Measurements from ENCODE around the gene BIRC6.

Gene BIRC6

DNA sequence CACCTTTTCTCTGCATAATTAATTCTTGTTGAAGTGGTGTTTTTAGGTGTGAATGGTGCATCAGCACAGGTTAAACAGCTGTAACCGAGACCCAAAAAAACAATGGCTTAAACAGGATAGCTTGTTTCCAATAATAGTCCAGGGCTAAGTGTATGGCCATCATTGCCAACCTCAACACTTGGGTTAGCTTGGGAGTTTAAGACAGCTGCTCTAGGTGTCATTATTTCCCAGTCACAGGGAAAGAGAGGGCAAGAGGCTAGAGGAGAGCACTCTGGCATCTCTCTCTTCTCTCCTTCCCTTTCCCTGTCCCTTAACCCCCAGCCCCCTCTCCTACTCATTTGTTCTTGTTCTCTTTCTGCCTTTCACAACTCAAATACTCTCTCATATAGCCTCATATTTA is 21.1 kb downstream of the BIRC6 start:
- DNase-seq: no peak

DNA sequence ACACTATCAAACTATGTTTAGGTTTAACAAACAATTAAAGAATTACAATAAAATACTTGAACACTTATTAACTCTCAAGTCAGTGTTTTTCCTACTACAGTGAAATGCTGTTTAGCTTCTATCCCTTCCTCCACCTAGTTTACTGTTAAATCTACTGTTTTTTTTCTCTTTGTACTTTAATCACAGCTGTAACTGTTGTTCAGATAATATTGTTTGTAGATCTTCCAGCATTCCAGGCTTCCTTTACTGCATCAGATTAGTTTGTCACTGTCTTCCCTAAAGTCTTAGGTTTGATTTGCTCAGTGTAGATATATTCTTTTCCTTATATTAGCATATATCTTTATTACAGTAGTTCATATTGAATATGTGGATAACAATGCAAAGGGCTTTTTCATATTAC is 22.5 kb downstream of the BIRC6 start:
- DNase-seq: no peak

DNA sequence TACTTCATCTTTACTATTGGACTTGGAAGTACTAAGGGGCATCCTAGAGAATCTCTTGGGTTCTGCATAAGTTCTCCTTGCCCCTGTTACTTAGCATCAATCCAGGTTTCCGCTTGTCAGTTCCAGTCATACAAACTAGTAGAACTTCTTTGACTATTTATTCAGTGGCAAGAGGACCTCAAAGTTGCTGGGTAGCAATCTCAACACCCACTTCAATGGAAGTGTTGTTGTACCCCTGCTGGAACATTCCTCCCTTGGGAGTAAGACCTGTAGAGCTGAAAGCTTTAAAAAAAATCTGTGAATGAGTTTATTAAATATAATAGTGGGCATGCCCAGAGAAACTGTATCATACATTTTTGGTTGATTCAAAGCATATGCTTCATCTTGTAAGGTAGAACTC is 27.0 kb downstream of the BIRC6 start:
- DNase-seq: no peak

DNA sequence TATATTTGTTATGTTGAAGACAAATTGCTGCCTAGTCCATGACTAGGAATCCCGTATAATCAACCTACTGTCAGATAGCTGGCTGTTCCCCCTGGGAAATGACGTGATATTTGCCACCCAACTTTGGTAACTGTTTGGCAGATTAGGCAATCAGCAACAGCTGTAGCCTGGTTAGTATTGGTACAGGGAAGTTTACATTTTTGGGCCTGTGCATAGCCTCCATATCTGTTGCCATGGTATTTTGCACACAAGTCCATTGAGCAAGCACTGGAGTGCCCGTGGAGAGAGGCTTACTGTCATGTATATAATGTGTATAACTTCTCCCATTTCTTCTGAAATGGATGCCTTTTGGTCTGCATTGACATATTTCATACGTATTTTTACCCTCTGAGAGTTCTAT is 27.7 kb downstream of the BIRC6 start:
- DNase-seq: no peak

DNA sequence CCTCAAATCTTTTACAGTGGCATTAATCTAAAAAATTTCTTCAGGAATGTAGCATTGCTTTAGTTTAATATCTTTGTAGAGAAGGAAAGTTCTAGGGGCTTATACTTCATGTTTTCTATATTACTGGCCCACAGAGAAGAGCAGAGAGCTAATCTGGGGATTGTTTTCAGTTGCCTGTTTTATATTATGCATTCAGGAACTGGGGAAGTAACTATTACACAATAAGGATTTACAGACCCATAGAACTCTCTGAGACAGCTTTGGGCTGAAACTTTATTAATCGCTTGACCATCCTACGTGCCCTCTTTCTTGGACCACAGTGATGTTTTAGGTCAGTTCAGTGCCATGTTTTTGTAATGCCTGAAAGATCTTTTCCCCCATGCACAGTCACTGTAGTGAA is 29.9 kb downstream of the BIRC6 start:
- DNase-seq: no peak

DNA sequence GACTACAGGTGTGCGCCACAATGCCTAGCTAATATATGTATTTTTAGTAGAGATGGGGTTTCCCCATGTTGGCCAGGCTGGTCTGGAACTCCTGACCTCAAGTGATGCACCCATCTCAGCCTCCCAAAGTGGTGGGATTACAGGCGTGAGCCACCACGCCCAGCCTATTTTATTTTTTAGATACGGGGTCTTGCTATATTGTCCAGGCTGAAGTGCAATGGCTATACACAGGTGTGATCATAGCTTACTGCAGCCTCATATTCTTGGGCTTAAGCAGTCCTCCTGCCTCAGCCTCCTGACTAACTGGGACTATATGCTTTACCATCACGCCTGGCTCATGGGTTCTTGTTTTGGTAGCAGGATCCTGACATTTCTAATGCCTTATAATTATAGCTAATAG is 42.4 kb downstream of the BIRC6 start:
- DNase-seq: no peak

DNA sequence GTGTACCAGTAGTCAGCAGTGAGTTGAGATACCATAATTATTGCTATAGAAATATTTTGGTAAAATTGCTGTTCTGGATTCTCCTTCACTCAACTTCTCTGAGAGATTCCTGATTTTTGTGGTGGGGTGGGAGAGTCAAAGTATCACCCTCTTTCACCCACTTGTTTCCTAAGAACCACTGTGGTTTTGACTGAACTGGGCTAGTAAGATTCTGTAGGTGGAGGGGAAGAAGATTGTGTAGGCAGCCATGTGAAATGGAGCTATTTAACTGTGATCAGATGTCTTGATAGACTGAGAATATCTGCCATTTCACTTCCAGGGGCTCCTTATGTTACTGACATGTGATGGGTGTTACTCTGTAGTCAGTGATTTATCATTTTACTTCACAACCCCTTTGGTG is 45.3 kb downstream of the BIRC6 start:
- no peak for DNase-seq

DNA sequence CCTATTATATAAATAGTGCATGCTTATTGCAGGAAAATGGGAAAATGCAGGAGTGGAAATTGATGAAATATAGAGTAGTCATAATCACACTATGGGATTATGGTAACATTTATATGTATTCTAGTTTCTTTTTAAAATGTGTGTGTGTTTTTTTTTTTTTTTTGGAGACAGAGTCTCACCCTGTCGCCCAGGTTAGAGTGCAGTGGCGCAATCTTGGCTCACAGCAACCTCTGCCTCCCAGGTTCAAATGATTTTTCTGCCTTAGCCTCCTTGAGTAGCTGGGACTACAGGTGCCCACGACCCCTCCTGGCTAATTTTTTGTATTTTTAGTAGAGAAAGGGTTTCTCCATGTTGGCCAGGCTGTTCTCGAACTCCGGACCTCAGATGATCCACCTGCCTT is 47.0 kb downstream of the BIRC6 start:
- DNase-seq: no peak

DNA sequence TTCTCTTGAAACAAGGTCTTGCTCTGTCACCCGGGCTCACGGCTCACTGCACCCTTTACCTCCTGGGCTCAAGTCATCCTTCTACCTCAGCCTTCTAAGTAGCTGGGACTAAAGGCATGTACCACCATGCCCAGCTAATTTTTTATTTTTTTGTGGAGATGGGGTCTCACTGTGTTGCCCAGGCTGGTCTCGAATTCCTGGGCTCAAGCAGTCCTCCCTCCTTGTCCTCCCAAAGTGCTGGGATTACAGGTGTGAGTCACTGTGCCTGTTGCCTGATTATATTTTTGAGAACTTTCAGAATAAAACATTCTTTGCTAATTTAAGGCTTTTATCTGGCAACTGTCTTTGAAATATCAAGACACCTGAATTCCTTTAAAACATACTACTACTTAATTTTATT is 47.9 kb downstream of the BIRC6 start:
- DNase-seq: no peak

DNA sequence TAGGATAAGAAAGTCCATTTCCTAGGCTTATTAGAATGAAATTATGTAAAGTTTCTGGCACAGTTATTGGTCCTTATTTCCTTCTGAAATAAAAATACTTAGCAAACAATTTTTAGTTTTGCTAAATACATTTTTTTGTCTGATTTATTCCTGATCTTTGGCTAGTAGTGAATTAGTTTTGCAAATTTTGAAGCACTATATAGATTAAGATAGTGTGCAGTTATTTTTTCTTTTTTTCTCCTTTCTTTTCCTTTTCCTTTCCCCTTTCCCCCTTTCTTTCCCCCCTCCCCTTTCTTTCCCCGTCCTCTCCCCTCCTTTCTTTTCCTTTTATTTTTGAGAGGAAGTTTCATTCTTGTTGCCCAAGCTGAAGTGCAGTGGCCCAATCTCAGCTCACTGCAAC is 59.7 kb downstream of the BIRC6 start:
- DNase-seq: no peak

DNA sequence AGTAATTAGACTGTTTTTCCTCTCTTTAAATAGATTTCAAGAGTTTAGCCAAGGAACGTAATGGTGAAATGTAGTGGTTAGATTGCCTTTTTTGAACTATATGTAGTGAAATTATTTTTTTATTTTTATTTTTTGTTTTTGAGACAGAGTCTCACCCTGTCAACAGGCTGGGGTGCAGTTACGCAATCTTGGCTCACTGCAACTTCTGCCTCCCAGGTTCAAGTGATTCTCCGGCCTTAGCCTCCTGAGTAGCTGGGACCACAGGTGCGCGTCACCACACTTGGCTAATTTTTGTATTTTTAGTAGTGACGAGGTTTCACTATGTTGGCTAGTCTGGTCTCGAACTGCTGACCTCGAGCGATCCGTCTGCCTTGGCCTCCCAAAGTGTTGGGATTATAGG is 60.8 kb downstream of the BIRC6 start:
- DNase-seq: no peak

DNA sequence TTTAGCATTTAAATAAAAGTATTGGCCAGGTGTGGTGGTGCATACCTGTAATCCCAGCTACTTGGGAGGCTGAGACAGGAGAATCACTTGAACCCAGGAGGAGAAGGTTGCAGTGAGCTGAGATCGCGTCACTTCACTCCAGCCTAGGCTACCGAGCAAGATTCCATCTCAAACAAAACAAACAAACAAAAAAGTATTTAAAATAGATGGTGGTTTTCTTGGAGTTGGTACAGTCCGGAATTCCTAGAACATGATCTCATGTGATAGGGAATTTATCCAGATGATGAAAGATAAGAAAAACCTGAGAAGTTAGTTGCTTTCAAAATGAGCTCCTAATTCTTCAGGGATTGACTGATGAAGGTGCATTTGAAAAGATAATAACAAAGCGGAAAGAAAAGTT is 62.0 kb downstream of the BIRC6 start:
- no peak for DNase-seq

DNA sequence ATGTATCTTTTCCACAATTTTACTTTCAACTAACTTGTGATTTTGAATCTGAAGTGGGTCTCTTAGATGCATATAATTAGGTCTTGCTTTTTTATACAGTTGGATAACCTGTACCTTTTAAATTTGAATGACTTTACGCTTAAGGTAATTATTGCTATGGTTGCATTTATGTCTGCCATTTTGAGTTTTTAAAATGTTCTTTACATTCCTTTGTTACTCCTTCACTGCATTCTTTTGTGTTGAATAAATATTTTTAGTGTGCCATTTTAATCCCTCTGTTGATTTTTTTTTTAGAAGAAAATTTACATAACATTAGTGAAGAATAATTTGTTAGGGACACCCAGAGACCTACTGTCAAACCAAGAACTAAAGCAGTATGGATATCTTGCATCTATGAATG is 65.3 kb downstream of the BIRC6 start:
- no peak for DNase-seq

DNA sequence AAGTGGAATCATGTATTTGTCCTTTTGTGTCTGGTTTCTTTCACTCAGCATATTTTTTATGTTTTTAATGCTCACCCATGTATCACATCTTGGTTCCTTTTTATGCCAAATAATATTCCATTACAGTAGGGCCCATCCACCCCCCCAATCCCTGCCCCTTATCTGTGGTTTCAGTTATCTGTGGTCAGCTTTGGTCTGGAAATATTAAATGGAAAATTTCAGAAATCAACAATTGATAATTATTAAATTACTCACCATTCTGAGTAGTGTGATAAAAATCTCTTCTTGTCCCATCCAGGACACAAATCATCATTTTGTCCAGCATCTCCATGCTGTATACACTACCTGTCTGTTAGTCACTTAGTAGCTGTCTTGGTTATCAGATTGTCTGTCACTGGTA is 66.7 kb downstream of the BIRC6 start:
- DNase-seq: no peak

DNA sequence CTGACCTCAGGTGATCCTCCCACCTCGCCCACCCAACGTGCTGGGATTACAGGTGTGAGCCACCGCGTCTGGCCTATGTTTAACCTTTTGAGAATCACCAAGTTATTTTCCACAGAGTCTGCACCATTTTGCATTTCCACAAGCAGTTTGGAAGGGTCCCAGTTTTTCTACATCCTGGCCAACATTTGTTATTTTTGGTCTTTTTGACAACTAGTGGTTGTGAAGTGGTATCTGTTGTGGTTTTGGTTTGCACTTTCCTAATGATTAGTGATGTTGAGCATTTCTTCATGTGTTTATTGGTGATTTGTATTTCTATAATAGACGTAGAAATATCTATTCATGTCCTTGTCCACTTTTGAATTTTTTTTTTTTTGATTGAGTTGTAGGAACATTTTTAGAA is 67.9 kb downstream of the BIRC6 start:
- DNase-seq: no peak

DNA sequence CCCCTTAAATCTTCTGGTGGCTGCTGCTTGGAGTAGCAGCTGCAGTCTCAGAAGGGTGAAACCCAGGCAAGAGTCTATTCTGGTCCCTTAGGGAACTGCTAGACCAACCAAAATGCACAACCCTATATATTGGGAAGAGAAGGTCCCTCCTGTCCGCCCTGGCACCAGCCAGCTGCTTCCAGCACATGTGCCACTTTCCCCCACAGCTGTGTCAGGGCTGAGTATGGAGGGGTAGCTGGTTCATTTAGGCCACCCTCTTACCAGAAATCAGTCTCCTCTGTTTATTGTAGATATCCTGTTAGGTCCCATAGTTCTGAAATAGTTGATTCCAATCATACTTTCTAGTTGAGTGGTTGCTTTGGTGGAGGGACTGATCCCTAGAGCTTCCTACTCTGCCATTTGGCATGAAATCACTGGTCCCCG is 68.9 kb downstream of the BIRC6 start:
- DNase-seq: no peak

DNA sequence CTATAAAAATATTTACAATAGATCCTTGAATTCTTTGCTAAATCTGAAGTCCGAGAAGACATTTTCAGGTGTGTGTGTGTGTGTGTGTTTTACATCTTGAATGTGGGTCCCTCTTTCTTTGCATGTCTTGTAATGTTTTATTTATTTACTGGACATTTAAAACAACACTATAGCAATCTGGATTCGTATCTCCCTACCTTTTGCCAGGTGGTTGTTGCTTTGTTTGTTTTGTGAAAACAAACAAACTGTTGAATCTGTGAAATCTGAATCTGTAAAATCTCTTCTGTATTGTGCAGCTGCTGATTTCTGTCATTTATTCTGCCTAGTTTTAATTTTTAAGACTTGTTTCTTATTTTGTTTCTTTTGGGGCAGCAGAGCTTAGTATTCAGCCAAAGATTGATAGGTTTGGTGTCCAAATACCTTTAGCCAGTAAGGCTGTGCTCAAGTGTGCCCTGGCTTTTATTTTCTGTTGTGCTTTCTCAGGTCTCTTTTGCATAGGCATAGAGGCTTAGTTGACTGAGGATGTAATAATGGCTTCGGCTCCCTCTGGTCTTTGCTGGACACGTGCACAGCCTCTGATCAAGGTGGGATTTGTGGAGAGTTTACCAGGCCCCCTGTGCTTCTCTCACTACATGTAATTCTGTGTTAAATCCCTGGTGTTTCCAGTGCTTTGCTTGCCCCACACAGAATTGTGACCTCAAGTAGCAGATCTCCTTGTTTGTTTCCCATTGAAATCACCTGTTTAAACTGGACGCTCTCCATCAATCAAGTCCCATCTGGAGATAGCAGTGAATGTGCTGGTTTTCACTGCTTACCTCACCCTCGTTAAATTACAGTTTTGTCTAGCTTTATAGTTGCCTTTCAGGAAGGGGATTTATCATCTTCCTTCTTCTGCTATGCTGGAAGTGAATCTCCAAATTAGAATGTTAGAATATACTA is 71.1 kb downstream of the BIRC6 start:
- DNase-seq: peak; percentile 53

DNA sequence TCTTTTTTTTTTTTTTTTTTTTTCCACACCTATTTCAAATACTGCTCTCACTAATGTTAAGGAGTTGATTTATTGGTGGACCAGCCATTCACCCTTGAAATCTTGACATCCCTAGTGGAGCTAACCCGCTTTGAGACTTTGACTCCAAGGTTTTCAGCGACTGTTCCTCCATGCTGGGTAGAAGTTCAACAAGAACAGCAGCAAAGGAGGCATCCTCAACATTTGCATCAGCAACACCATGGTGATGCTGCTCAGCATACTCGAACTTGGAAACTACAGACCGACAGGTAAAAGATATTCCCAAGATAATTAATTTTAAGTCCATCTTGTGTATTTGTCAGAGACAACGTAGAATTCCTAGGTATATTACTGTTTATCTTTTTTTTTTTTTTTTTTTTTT is 74.0 kb downstream of the BIRC6 start:
- no peak for DNase-seq

DNA sequence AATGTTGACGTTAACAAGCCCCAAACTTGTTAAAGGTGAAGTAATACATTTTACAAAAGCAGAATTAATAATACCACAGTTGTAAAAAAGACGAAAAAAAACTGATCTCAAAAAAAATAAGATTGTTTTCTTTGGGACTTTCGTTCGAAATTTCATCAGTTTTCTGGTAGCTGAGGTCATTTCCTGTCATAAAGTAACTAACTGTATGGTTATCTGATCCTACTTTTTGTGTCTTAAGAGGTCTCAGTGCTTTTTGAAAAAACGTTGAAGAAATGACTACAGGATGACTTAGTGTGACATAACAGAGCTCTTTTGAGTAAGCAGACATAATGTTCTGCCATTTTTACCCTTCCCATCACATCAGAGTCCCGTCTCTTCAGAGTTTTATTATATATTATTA is 79.3 kb downstream of the BIRC6 start:
- DNase-seq: no peak

DNA sequence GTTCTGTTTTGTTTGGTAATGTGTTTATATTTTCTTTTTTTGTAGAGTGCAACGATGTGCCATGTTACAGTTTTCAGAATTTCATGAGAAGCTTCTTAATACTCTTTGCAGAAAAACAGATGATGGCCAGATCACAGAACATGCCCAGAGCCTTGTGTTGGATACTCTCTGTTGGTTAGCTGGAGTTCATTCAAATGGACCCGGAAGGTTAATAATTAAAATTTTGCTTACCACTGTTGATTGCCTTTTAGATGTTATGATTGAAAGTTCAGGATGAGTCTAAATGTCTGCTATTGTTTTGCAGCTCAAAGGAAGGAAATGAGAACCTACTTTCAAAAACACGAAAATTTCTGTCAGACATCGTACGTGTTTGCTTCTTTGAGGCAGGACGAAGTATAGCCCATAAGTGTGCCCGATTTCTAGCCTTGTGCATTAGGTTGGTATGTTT is 85.2 kb downstream of the BIRC6 start:
- DNase-seq: no peak

DNA sequence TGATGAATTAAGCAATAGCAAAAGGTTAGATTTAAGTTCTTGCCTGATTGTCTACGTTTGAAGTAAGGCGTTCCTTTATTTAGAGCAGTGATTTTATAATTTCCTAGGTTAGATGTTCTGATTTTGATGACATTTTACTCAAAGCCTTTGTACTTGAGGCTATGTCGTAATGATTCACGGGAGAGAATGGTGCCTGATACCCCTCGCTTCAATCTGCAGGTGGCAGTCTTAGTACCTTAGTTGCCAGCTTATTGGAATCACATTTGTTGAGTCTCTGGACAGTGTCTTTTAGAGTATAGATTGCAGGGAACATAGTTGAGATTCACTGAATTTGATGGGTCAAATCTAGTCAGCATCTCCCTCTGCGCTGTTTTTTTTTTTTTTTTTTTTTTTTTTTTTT is 89.5 kb downstream of the BIRC6 start:
- no peak for DNase-seq

DNA sequence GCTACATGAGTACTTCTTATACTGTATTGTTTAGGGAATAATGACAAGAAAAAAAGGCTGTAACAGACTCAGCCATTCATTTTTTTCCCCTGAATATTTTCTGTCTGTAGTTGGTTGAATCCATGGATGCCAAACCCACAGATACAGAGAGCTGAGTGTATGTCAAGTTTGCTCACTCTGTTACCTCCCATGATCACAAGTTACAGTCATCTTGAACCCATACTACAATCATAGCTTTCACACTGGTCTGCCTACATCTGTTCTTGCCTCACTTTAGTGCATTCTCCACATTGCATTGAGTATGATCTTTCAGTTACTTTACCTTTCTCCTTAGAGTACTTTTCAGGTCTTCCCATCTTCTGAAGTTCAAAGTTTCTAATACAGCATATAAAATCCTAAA is 94.0 kb downstream of the BIRC6 start:
- no peak for DNase-seq

DNA sequence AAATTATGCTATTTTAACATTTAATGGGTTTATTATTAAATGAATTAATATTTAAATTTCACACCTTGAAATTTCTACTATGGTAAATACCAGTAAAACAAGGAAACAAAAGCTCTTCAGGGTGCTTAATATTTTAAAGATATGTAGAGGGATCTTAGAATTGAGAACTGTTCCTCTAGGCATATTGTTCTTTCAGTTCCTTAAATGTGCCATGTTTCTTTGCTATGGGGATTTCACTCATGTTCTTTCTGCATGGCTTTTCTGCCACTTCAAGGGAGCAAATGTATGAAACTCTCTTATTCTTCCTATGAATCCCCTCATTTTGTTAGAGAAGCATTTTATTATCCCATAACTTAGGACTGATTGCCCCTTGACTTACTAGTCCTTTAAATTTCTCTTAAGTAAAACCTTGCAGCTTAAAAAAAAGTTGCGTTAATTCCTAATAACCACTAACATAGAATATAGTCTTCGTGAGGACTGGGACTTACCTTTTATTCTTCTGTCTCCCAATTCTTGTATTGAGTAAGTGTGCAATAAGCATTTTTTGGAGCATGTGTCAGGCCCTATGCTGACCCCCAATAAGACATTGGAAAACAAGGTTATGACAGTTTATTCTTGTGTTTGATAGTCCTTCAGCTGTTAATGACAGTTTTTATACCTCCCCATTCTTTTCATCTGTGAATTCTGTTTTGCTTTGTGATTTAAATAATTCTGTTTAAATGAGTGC is 95.7 kb downstream of the BIRC6 start:
- DNase-seq: no peak

All from NCI-H1092 (cell line).